ENCODE data around the gene ZCCHC3. TPM values are rescaled to one million over a fixed set of nuclear protein-coding genes. Genes with fewer than 3 reads are reported as not detected.

ZCCHC3 gene
- total RNA-seq, 1 experiment from 2014 or later, result 43.6 TPM

GRCh38 chr20:258963-259362 is 38.4 kb upstream of the ZCCHC3 start (continued):
- no peak for TF ChIP-seq E2F1 (CRISPR knock-in tag; IDR thresholded peaks at IDR 0.05)

GRCh38 chr20:259981-260380 is 37.4 kb upstream of the ZCCHC3 start:
- Mint-ChIP-seq H3K4me1 (no peaks in the 10 kb centered on the region), H3K9me3 (no peaks in the 10 kb centered on the region), H3K27ac (no peak overlapping the region), H3K36me3 (no peaks in the 10 kb centered on the region), H3K4me3 (no peak overlapping the region), H3K27me3 (ENCODE audit: low read depth) (peaks cover 96% of the 10 kb centered on the region)
- ATAC-seq (no peak), DNase-seq (ENCODE audit: low spot score) (no peak)
- ChIA-PET CTCF (interaction anchor here (2.5 to 2.7 kb wide), 2 partner anchors 18 to 70 kb away, joined by 9 to 12 read pairs; no protein-coding TSS in a partner anchor), POLR2A (interaction anchor here (0.8 kb wide), 1 partner anchor 50 kb away, joined by 3 read pairs; no protein-coding TSS in a partner anchor)
- TF ChIP-seq JUN (CRISPR knock-in tag; IDR thresholded peaks at IDR 0.05) (no peak), CTCF (IDR thresholded peaks at IDR 0.05) (no peak), ZBTB43 (CRISPR knock-in tag; IDR thresholded peaks at IDR 0.05) (no peak)

GRCh38 chr20:263701-264100 is 33.7 kb upstream of the ZCCHC3 start:
- ATAC-seq (no peak), DNase-seq (ENCODE audit: low spot score) (no peak)
- Mint-ChIP-seq H3K4me1 (peaks cover 10% of the 10 kb centered on the region), H3K36me3 (0 out of 2 replicates have a peak, but pooled peaks cover 2% of the 10 kb centered on the region), H3K9me3 (peaks cover 3% of the 10 kb centered on the region; the same call in 1 of the 2 replicates), H3K27ac (no peak overlapping the region), H3K4me3 (no peak overlapping the region), H3K27me3 (ENCODE audit: low read depth) (peaks cover 96% of the 10 kb centered on the region)
- POLR2A ChIA-PET, result interaction anchor here (0.5 kb wide), 1 partner anchor 8 kb away, joined by 3 read pairs; no protein-coding TSS in a partner anchor
- CTCF ChIA-PET, result interaction anchor here (1.1 to 1.3 kb wide), 2 partner anchors 15 to 44 kb away, joined by 3 to 5 read pairs; no protein-coding TSS in a partner anchor
- no peak for TF ChIP-seq NR2C2 (CRISPR knock-in tag; IDR thresholded peaks at IDR 0.05)
- no peak for TF ChIP-seq GTF2I (CRISPR knock-in tag; conservative IDR thresholded peaks at IDR 0.05)
- no peak for TF ChIP-seq TEAD4 (CRISPR knock-in tag; IDR thresholded peaks at IDR 0.05)
- no peak for TF ChIP-seq JUN (CRISPR knock-in tag; IDR thresholded peaks at IDR 0.05)
- no peak for TF ChIP-seq CREM (CRISPR knock-in tag; IDR thresholded peaks at IDR 0.05)
- no peak for TF ChIP-seq USF1 (CRISPR knock-in tag; IDR thresholded peaks at IDR 0.05)
- no peak for TF ChIP-seq ATF2 (CRISPR knock-in tag; IDR thresholded peaks at IDR 0.05; ENCODE audit: borderline replicate concordance, low read depth)
- no peak for TF ChIP-seq ZMAT4 (CRISPR knock-in tag; IDR thresholded peaks at IDR 0.05)
- no peak for TF ChIP-seq PRDM15 (CRISPR knock-in tag; IDR thresholded peaks at IDR 0.05)
- TF ChIP-seq IRF2 (CRISPR knock-in tag; IDR thresholded peaks at IDR 0.05; ENCODE audit: borderline replicate concordance, low read depth), result no peak
- no peak for TF ChIP-seq AR (CRISPR knock-in tag; IDR thresholded peaks at IDR 0.05)
- no peak for TF ChIP-seq MLX (CRISPR knock-in tag; IDR thresholded peaks at IDR 0.05)
- no peak for TF ChIP-seq ZNF121 (CRISPR knock-in tag; IDR thresholded peaks at IDR 0.05)
- no peak for TF ChIP-seq E2F1 (CRISPR knock-in tag; IDR thresholded peaks at IDR 0.05)

All from WTC11 (cell line).